GM19099 (cell line): ENCODE results near the gene GALNTL6.

Experiments used
- POLR2A ChIP-seq: IDR thresholded peaks from 3 replicates; pipeline ENCODE4 v1.6.1; 2011; ENCODE audit warnings: low read depth; ENCODE audit not compliant: insufficient read length; ENCODE audit errors: extremely low read depth

The GALNTL6 gene

GRCh38 chr4:171847751-171848150 lies 34.5 kb downstream of the GALNTL6 start:
- no peak for TF ChIP-seq POLR2A

GRCh38 chr4:171849686-171850222 lies 36.5 kb downstream of the GALNTL6 start:
- TF ChIP-seq POLR2A, result no peak

GRCh38 chr4:171851295-171851694 lies 38.1 kb downstream of the GALNTL6 start:
- no peak for TF ChIP-seq POLR2A

GRCh38 chr4:171857302-171858012 lies 44.3 kb downstream of the GALNTL6 start:
- no peak for TF ChIP-seq POLR2A

GRCh38 chr4:171875291-171875690 lies 62.1 kb downstream of the GALNTL6 start:
- TF ChIP-seq POLR2A, result no peak

- no peak for TF ChIP-seq POLR2A
Observed at GRCh38 chr4:171876636-171877035, 63.4 kb downstream of the GALNTL6 start.

- TF ChIP-seq POLR2A, result no peak
Observed at GRCh38 chr4:171880136-171880535, 66.9 kb downstream of the GALNTL6 start.

GRCh38 chr4:171889681-171890080 lies 76.5 kb downstream of the GALNTL6 start:
- no peak for TF ChIP-seq POLR2A

GRCh38 chr4:171891038-171891437 lies 77.8 kb downstream of the GALNTL6 start:
- no peak for TF ChIP-seq POLR2A

GRCh38 chr4:171896426-171896825 lies 83.2 kb downstream of the GALNTL6 start:
- no peak for TF ChIP-seq POLR2A

- no peak for TF ChIP-seq POLR2A
Observed at GRCh38 chr4:171919314-171919713, 106.1 kb downstream of the GALNTL6 start.

- TF ChIP-seq POLR2A, result no peak
Observed at GRCh38 chr4:171920901-171921300, 107.7 kb downstream of the GALNTL6 start.

- TF ChIP-seq POLR2A, result no peak
Observed at GRCh38 chr4:171924746-171925376, 111.7 kb downstream of the GALNTL6 start.

GRCh38 chr4:171928336-171928735 lies 115.1 kb downstream of the GALNTL6 start:
- no peak for TF ChIP-seq POLR2A

- TF ChIP-seq POLR2A, result no peak
Observed at GRCh38 chr4:171929477-171929876, 116.3 kb downstream of the GALNTL6 start.

- TF ChIP-seq POLR2A, result no peak
Observed at GRCh38 chr4:171929907-171930306, 116.7 kb downstream of the GALNTL6 start.
